AG09309 (cell line): ENCODE measurements around the gene IL13RA2.

Source experiments
- DNase-seq: peaks from one replicate; pipeline ENCODE4 v3.0.0-alpha.2; 2010; ENCODE audit warnings: low read depth
- H3K4me3 ChIP-seq: 2 replicates; pipeline ENCODE4 v1.5.1; 2011; ENCODE audit warnings: mild to moderate bottlenecking, low read depth, low read length, moderate library complexity; ENCODE audit not compliant: control insufficient read depth
- CTCF ChIP-seq: IDR thresholded peaks from 2 replicates; pipeline ENCODE4 v1.5.1; 2011; ENCODE audit warnings: mild to moderate bottlenecking, low read depth, low read length, inconsistent platforms; ENCODE audit not compliant: insufficient read depth, control insufficient read depth; ENCODE audit errors: missing control alignments

Gene IL13RA2

GRCh38 chrX:115029869-115030570, 12.6 kb upstream of the IL13RA2 start:
- no peak for TF ChIP-seq CTCF
- H3K4me3 ChIP-seq, result no peak overlapping the region
- DNase-seq, result no peak

- DNase-seq, result no peak
- no peak overlapping the region for H3K4me3 ChIP-seq
- no peak for TF ChIP-seq CTCF
These were observed 12.0 kb upstream of the IL13RA2 start for GRCh38 chrX:115029440-115029839.

- DNase-seq, result no peak
- no peak for TF ChIP-seq CTCF
- no peak overlapping the region for H3K4me3 ChIP-seq
These were observed 6.4 kb upstream of the IL13RA2 start for GRCh38 chrX:115023811-115024210.

GRCh38 chrX:115023139-115023538, 5.7 kb upstream of the IL13RA2 start:
- no peak overlapping the region for H3K4me3 ChIP-seq
- TF ChIP-seq CTCF, result no peak
- DNase-seq, result peak; percentile 54

GRCh38 chrX:115021121-115021520, 3.7 kb upstream of the IL13RA2 start:
- no peak overlapping the region for H3K4me3 ChIP-seq
- no peak for DNase-seq
- no peak for TF ChIP-seq CTCF

GRCh38 chrX:115018944-115019343, 1.5 kb upstream of the IL13RA2 start:
- DNase-seq, result no peak
- no peak overlapping the region for H3K4me3 ChIP-seq
- TF ChIP-seq CTCF, result no peak

GRCh38 chrX:115018040-115018647, 728 bp upstream of the IL13RA2 start:
- TF ChIP-seq CTCF, result no peak
- H3K4me3 ChIP-seq, result no peak overlapping the region
- no peak for DNase-seq
